ENCODE measurements around the gene ZNF592. TPM values are rescaled to one million over a fixed set of nuclear protein-coding genes. Genes with fewer than 3 reads are reported as not detected.

ZNF592 gene
- total and polyA plus RNA-seq, 2 of the 13 experiments (the other 11 are each of a cell fraction or from before 2014, with no cell fraction given), result 8.2 to 9.8 TPM

- no peak for TF ChIP-seq PATZ1 (CRISPR knock-in tag; IDR thresholded peaks at IDR 0.05)
- TF ChIP-seq ZNF839 (CRISPR knock-in tag; IDR thresholded peaks at IDR 0.05; ENCODE audit: borderline replicate concordance), result no peak
- no peak for TF ChIP-seq RAD21 (CRISPR knock-in tag; IDR thresholded peaks at IDR 0.05)
- peak; percentile 20; the same call in 1 of the 2 replicates for TF ChIP-seq CHD2 (IDR thresholded peaks at IDR 0.05; ENCODE audit: low read depth, low read length)
- TF ChIP-seq BRCA1 (CRISPR knock-in tag; IDR thresholded peaks at IDR 0.05), result no peak
- TF ChIP-seq GPN1 (CRISPR knock-in tag; IDR thresholded peaks at IDR 0.05; ENCODE audit: borderline replicate concordance), result no peak
- peak; percentile 98 for TF ChIP-seq MEF2D (CRISPR knock-in tag; IDR thresholded peaks at IDR 0.05)
- 0 out of 2 replicates have a peak, but pooled peaks have one; percentile 19 for TF ChIP-seq YEATS2 (CRISPR knock-in tag; IDR thresholded peaks at IDR 0.05; ENCODE audit: borderline replicate concordance)
- TF ChIP-seq ZNF691 (CRISPR knock-in tag; IDR thresholded peaks at IDR 0.05; ENCODE audit: borderline replicate concordance, low read depth), result no peak
- TF ChIP-seq LCORL (IDR thresholded peaks at IDR 0.05), result no peak
- TF ChIP-seq LCORL (CRISPR knock-in tag; IDR thresholded peaks at IDR 0.05), result 0 out of 2 replicates have a peak, but pooled peaks have one; percentile 24
- no peak for TF ChIP-seq ARID4A (CRISPR knock-in tag; IDR thresholded peaks at IDR 0.05; ENCODE audit: borderline replicate concordance)
- peak; percentile 11; the same call in 1 of the 2 replicates for TF ChIP-seq SALL1 (CRISPR knock-in tag; IDR thresholded peaks at IDR 0.05)
- no peak for TF ChIP-seq SALL2 (CRISPR knock-in tag; IDR thresholded peaks at IDR 0.05)
- TF ChIP-seq HNRNPK (IDR thresholded peaks at IDR 0.05; ENCODE audit: low read depth, low read length, poor library complexity, severe bottlenecking), result no peak
- TF ChIP-seq CERS6 (CRISPR knock-in tag; IDR thresholded peaks at IDR 0.05), result no peak
- no peak for TF ChIP-seq ZBTB8A (CRISPR knock-in tag; IDR thresholded peaks at IDR 0.05; ENCODE audit: borderline replicate concordance, low read depth)
- TF ChIP-seq MEIS1 (CRISPR knock-in tag; IDR thresholded peaks at IDR 0.05; ENCODE audit: borderline replicate concordance), result no peak
- no peak for TF ChIP-seq IRF1 (CRISPR knock-in tag; IDR thresholded peaks at IDR 0.05; ENCODE audit: low read depth)
- TF ChIP-seq SAP130 (CRISPR knock-in tag; IDR thresholded peaks at IDR 0.05; ENCODE audit: low read depth), result no peak
- no peak for TF ChIP-seq RELA (CRISPR knock-in tag; IDR thresholded peaks at IDR 0.05)
These were observed 92.5 kb downstream of the ZNF592 start (continued) for GRCh38 chr15:84840741-84841429.
